ENCODE data around the gene CTNNA1.

- TF ChIP-seq SP1 (IDR thresholded peaks at IDR 0.05; ENCODE audit: low read depth, low read length) (no peak), CTCF (IDR thresholded peaks at IDR 0.05; ENCODE audit: control extremely low read depth in 1 of 3, insufficient read depth in 1 of 3, low read depth in 1 of 3, low read length in 3 of 3) (no peak), EZH2 (IDR thresholded peaks at IDR 0.05; ENCODE audit: low read depth, low read length, severe bottlenecking) (no peak), PHF8 (conservative IDR thresholded peaks at IDR 0.05; ENCODE audit: low read depth, low read length) (no peak), ZNF274 (IDR thresholded peaks at IDR 0.05; ENCODE audit: borderline replicate concordance, extremely low read depth, low read length) (no peak)
Observed at GRCh38 chr5:138911441-138911840, 158.2 kb downstream of the CTNNA1 start.
